Fibroblast of mammary gland (primary cell): ENCODE measurements around the gene TCF7L1.
A peak's percentile ranks its signal among the peaks of the same experiment; 100 is the strongest.

Source experiments
- DNase-seq: peaks from one replicate; pipeline ENCODE4 v3.0.0-alpha.2; 2010; ENCODE audit warnings: low read depth
- H3K4me3 ChIP-seq: 2 replicates; pipeline ENCODE4 v1.5.1; 2011; ENCODE audit warnings: low read depth, mild to moderate bottlenecking, low read length, moderate library complexity; ENCODE audit not compliant: control insufficient read depth
- CTCF ChIP-seq: conservative IDR thresholded peaks from 2 replicates; pipeline ENCODE4 v1.5.1; 2011; ENCODE audit warnings: low read depth, low read length, inconsistent platforms; ENCODE audit not compliant: control insufficient read depth, insufficient read depth

Gene TCF7L1

GRCh38 chr2:85243101-85244072, 110.2 kb downstream of the TCF7L1 start:
- DNase-seq: peak; percentile 27
- TF ChIP-seq CTCF: peak; percentile 39
- H3K4me3 ChIP-seq: no peak overlapping the region

GRCh38 chr2:85244828-85245227, 111.6 kb downstream of the TCF7L1 start:
- no peak overlapping the region for H3K4me3 ChIP-seq
- TF ChIP-seq CTCF: no peak

GRCh38 chr2:85245891-85246290, 112.7 kb downstream of the TCF7L1 start:
- TF ChIP-seq CTCF: no peak
- no peak overlapping the region for H3K4me3 ChIP-seq
- peak; percentile 43 for DNase-seq

More at GRCh38 chr2:85244828-85245227, 111.6 kb downstream of the TCF7L1 start:
- DNase-seq: no peak

GRCh38 chr2:85246348-85246747, 113.2 kb downstream of the TCF7L1 start:
- no peak for DNase-seq
- H3K4me3 ChIP-seq: no peak overlapping the region
- no peak for TF ChIP-seq CTCF

GRCh38 chr2:85247610-85248009, 114.4 kb downstream of the TCF7L1 start:
- no peak for TF ChIP-seq CTCF
- no peak overlapping the region for H3K4me3 ChIP-seq
- no peak for DNase-seq

- DNase-seq: peak; percentile 96
- H3K4me3 ChIP-seq: no peak overlapping the region
- TF ChIP-seq CTCF: no peak
Observed at GRCh38 chr2:85248773-85249509, 115.7 kb downstream of the TCF7L1 start.
